Fibroblast of pulmonary artery (primary cell): ENCODE data around the gene UQCR10.

Experiments
- DNase-seq: peaks from one replicate; pipeline ENCODE4 v3.0.0-alpha.2; 2010; ENCODE audit warnings: low read depth
- H3K4me3 ChIP-seq: replicated peaks from 2 replicates; pipeline ENCODE4 v1.5.1; 2011; ENCODE audit warnings: low read depth, mild to moderate bottlenecking, control low read depth, low read length, moderate library complexity
- TF ChIP-seq, protein P1 (sequence below): IDR thresholded peaks from 2 replicates; pipeline ENCODE4 v1.5.1; 2011; ENCODE audit warnings: mild to moderate bottlenecking, control low read depth, low read length, inconsistent platforms; ENCODE audit errors: missing control alignments

Gene UQCR10

DNA sequence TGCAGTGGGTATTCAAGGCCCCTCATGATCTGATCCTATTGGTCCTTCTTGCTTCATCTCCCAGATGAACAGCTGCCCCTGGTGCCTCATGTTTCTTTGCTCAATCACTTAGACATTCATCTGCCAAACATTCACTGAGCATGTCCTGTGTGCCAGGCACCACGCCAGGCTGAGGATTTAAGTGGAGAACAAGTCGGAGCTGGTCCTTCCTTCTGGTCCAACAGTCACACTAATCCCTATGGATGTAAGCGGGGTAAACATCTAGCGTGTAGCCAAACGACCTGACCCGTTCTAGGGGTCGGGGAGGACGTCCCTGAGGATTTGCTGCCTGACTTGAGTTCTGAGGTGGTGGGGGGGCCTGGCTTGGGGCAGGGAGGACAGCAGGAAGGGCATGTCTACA, 22.3 kb upstream of the UQCR10 start:
- DNase-seq = peak; percentile 37
- TF ChIP-seq, protein P1, sequence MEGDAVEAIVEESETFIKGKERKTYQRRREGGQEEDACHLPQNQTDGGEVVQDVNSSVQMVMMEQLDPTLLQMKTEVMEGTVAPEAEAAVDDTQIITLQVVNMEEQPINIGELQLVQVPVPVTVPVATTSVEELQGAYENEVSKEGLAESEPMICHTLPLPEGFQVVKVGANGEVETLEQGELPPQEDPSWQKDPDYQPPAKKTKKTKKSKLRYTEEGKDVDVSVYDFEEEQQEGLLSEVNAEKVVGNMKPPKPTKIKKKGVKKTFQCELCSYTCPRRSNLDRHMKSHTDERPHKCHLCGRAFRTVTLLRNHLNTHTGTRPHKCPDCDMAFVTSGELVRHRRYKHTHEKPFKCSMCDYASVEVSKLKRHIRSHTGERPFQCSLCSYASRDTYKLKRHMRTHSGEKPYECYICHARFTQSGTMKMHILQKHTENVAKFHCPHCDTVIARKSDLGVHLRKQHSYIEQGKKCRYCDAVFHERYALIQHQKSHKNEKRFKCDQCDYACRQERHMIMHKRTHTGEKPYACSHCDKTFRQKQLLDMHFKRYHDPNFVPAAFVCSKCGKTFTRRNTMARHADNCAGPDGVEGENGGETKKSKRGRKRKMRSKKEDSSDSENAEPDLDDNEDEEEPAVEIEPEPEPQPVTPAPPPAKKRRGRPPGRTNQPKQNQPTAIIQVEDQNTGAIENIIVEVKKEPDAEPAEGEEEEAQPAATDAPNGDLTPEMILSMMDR = no peak
- H3K4me3 ChIP-seq = no peak overlapping the region

DNA sequence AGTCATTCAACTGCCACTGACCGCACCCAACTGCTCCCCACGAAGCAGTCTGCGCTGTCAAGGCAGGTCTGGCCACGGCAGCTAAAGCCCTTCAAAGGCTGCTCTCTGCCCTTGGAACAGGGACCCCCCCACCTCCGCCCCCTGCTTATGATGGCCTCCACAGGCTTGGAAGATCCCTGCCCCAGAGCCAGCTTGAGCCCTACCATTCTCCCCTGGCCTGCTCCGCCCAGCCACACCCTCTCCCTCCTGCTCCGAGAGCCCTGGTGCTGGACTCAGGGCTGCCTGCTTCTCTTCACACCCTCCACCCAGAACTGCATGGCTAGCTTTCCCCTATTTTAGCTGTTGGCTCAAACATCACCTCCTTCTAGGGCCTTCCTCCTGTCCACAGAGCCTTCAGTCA, 19.3 kb upstream of the UQCR10 start:
- TF ChIP-seq, protein P1 = no peak
- no peak overlapping the region for H3K4me3 ChIP-seq
- no peak for DNase-seq

- no peak for DNase-seq
- TF ChIP-seq, protein P1 = no peak
- H3K4me3 ChIP-seq = no peak overlapping the region
Measured at GRCh38 chr22:29748248-29748893, 18.8 kb upstream of the UQCR10 start.

DNA sequence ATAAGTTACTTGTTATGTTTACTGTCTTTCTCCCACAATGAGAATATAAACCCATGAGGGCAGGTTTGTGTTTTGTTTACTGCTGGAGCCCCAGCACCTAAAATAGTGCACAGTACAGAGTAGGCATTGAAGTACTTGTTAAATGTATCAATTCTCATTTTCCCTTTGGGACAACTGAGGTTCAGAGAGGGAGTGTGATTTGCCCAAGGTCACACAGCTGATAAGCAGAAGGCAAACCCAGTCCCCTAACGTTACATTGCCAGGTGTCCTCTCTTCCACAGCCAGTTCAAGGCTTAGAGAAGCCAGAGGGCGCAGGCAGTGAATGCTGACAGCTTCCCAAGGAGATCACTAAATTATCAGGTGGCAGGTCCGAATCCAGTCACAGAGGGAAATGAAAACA, 17.1 kb upstream of the UQCR10 start:
- TF ChIP-seq, protein P1 = no peak
- H3K4me3 ChIP-seq = no peak overlapping the region
- DNase-seq = no peak

- TF ChIP-seq, protein P1 = no peak
- peak; percentile 62 for DNase-seq
- no peak overlapping the region for H3K4me3 ChIP-seq
Measured at GRCh38 chr22:29750559-29751538, 16.3 kb upstream of the UQCR10 start.

- TF ChIP-seq, protein P1 = no peak
- DNase-seq = no peak
- no peak overlapping the region for H3K4me3 ChIP-seq
Measured at GRCh38 chr22:29751669-29752068, 15.5 kb upstream of the UQCR10 start.
